NK-92 treated with Interleukin-12 subunit alpha and Interleukin-12 subunit beta, amount 100 ng/mL, for 24 hours (cell line): Measurements from ENCODE around the gene PNMA6F.
A peak's percentile ranks its signal among the peaks of the same experiment; 100 is the strongest.
"Not testable (repeated sequence)": the region's sequence is repeated elsewhere in the genome, so short reads cannot be mapped to it uniquely, and the experiment has no call there.

Experiments
- DNase-seq: peaks from one replicate; lab custom pipeline; 2025; lab: John Stamatoyannopoulos, UW

Gene PNMA6F

GRCh38 chrX:153334654-153335295, 13.2 kb upstream of the PNMA6F start:
- DNase-seq = no peak

GRCh38 chrX:153333821-153334653, 12.5 kb upstream of the PNMA6F start, which contains the start of gene ZNF275:
ZNF275 (plus strand) TSS chrX:153334153; CDS start chrX:153336680, 2,527 bp downstream.
- peak; percentile 63 for DNase-seq

- no peak for DNase-seq
Measured at GRCh38 chrX:153333266-153333665, 11.7 kb upstream of the PNMA6F start.

- no peak for DNase-seq
Measured at GRCh38 chrX:153327561-153327960, 6.0 kb upstream of the PNMA6F start.

GRCh38 chrX:153320555-153321184, 897 bp downstream of the PNMA6F start:
- DNase-seq = no peak

- DNase-seq = not testable (repeated sequence)
Measured at GRCh38 chrX:153320047-153320443, 1.5 kb downstream of the PNMA6F start.

GRCh38 chrX:153319295-153320046, 2.1 kb downstream of the PNMA6F start:
- DNase-seq = no peak

GRCh38 chrX:153318811-153319210, 2.8 kb downstream of the PNMA6F start:
- no peak for DNase-seq

GRCh38 chrX:153317996-153318722, 3.4 kb downstream of the PNMA6F start:
- DNase-seq = no peak

- no peak for DNase-seq
Measured at GRCh38 chrX:153317306-153317705, 4.3 kb downstream of the PNMA6F start.

- no peak for DNase-seq
Measured at GRCh38 chrX:153312842-153313241, 8.7 kb downstream of the PNMA6F start.

- DNase-seq = no peak
Measured at GRCh38 chrX:153312041-153312440, 9.5 kb downstream of the PNMA6F start.

GRCh38 chrX:153310901-153311300, 10.7 kb downstream of the PNMA6F start:
- DNase-seq = no peak

GRCh38 chrX:153307276-153308178, 14.0 kb downstream of the PNMA6F start:
- no peak for DNase-seq

GRCh38 chrX:153306527-153307115, 14.9 kb downstream of the PNMA6F start:
- DNase-seq = no peak

GRCh38 chrX:153305972-153306371, 15.6 kb downstream of the PNMA6F start:
- no peak for DNase-seq

GRCh38 chrX:153304988-153305736, 16.4 kb downstream of the PNMA6F start:
- no peak for DNase-seq

GRCh38 chrX:153303276-153304262, 18.0 kb downstream of the PNMA6F start:
- no peak for DNase-seq
